Stimulated activated CD4-positive, alpha-beta T cell treated with anti-CD3 and anti-CD28 coated beads, Interleukin-15, amount 100 ng/mL, for 1 hour (primary cell): ENCODE results near the gene DIDO1.
"Not testable (repeated sequence)": the region's sequence is repeated elsewhere in the genome, so short reads cannot be mapped to it uniquely, and the experiment has no call there.

ENCODE experiments used
- DNase-seq, 2 donors: peaks; one replicate each; pipeline ENCODE4 v3.0.0-alpha.2; 2020; ENCODE audit warnings: low read depth in 1 of 2, low spot score in 1 of 2

Gene DIDO1

DNA sequence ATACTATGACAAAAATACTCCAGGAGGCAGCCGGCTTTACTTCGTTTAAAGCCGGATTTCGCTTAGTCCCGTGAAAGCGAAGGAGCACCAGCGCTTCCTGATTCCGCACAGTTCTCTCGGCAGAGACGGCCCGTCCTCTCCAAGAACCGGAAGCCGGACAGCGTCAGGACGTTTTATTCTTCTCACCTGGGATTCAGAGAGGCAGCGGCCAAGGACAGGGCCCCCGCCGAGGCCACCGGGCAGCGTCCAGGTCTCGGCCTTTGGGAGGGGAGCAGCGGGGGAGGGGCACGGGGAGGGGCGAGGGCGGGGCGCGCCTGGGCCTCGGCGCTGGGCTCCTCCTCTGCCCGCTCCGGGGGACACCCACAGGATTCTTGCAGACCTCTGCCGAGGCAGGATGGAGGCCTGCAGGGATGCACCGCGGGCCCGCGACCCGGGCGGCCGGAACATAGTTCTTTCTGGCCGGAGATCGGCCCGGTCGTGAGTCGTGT, 2.8 kb upstream of the DIDO1 start:
- DNase-seq = no peak

DNA sequence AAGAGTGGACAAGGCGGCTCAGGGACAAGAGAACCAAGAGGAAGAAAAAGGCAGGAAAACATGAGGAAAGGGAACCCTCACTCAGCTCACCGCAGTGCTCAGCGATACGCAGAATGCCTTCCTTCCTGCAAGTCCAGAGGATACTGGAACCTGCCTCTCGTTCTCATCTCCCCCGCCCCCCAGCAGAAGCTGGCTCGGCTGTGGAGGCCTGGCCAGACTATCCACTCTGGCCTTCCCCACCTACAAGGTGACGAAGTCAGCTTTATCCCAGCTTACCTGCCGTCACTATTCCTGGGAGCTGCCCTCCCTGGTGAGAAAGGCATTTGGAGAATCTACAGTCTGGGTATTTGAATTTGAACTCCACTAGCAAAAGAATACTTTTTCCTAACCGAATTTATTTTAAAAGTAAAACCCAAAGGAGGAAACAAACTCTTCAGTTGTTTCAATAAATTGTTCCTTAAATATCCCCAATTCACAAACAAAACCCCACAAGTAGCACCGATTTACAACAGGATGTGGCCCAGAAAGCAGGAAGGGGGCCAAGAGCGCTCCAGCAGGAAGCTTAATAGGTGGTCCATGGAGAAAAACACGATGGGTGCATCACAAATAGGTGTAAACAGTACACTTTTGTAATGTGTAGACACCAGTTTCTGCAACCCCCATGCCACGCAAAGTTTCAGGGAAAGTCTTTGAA, 2.1 kb upstream of the DIDO1 start:
- DNase-seq = no peak

DNA sequence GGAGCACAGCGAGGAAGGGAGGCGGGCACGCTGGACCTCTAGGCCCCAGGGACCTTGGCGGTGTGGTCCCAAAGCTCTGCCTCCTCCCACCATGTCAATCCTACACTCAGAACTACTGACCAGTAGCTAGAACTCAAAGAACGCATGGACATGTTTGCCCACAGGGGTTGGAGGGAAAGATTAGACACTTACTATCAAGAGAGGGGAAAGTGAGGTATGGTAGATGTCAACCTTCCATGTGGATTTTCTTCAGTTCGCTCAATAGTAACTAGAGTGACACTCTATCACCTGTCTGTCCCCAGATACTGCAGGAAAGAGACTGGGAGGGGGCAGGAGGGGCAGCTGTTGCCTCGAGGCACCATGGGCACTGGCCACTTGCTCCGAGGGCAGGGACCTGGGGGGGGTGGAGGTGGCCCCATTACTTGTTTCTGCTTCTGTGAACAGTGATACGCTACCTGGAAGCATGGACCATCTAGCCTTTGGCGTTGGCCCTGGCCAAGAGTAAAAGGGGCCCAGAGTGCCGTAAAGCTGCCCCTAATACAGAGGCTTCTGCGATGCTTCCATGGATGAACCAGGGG, 912 bp upstream of the DIDO1 start:
- DNase-seq = no peak

GRCh38 chr20:62925420-62926228, 681 bp downstream of the DIDO1 start:
- no peak for DNase-seq

- DNase-seq = no peak
Measured at GRCh38 chr20:62925076-62925419, 1.3 kb downstream of the DIDO1 start.

DNA sequence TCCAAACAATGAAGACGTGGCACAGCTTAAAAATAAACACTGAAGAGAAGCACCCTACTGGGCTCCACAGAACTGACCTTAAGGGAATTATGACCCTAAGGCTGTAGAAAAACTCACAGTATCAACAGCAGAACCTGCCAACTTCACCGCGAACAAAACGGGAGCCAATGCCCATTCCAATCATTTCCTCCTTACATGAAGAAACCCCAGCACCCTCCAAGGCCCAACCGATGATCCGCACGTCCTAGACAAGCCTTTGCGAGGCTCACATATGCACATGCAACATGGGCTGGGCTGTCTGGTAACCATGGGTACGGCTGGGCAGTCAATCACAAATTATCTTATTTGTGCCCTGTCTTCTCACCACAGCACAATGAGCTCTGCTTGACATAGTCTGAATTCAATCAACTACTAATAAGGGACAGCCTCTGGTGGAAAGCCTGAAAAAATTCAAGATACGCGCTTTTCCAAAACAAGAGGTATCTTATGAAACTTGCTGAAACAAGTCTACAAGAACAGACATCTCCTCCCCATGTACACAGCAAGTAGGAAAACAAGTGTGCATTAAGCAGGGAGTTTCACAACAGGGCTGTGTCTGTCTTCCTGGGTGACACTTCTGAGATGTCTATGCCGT, 1.7 kb downstream of the DIDO1 start:
- no peak for DNase-seq

GRCh38 chr20:62923669-62924441, 2.5 kb downstream of the DIDO1 start:
- no peak for DNase-seq

GRCh38 chr20:62923059-62923668, 3.1 kb downstream of the DIDO1 start:
- not testable (repeated sequence) for DNase-seq

DNA sequence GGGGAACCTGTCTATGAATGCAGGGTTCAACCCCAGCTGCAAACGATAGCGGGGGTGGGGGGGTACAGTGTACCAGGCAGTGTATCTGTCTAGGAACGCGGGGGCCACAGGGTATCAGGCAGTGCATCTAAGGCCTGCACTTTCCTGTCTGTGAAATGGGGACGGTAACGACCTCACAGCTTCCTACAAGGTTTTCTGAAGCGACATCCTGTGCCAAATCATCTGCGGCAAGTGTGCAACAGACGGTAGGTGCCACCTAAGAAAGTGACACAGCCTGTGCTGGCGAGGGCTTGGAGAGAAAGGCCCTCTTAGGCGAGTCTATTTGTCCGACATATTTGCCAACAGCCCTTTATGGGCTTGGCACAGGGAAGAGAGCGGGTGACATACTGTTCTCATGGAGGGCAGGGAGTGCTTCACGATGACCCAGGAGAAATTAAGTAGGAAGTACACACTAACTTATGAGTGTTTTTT, 3.8 kb downstream of the DIDO1 start:
- peak in 1 of 2 donors; percentile 20 for DNase-seq

DNA sequence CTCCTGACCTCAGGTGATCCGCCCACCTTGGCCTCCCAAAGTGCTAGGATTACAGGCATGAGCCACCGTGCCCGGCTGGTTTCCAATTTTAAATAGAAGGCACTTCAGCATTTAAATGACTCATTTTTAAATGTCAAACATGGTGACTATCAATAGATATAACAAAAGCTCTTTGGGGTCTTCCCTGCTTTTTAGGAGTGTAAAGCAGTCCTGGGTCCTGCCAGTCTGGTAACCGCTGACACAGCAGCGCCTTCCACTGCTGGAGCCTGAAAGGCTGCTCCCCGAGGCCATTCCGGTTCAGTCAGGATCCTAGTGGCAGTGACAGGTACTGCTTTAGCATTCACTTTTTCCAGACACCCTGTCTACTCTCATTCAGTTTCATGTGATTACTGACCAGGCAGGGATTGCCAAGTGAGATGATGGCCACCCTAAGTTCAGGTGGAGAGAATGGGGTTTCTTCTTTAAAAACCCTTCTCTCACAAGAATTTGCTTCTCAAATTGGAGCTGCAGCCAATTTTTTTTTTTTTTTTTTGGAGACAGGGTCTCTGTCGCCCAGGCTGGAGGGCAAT, 5.1 kb downstream of the DIDO1 start:
- DNase-seq = peak in 1 of 2 donors; percentile 29

- DNase-seq = no peak
Measured at GRCh38 chr20:62920039-62920645, 6.2 kb downstream of the DIDO1 start.

GRCh38 chr20:62918831-62919230, 7.5 kb downstream of the DIDO1 start:
- DNase-seq = no peak

- no peak for DNase-seq
Measured at GRCh38 chr20:62918147-62918546, 8.2 kb downstream of the DIDO1 start.

GRCh38 chr20:62917720-62918119, 8.6 kb downstream of the DIDO1 start:
- DNase-seq = no peak

DNA sequence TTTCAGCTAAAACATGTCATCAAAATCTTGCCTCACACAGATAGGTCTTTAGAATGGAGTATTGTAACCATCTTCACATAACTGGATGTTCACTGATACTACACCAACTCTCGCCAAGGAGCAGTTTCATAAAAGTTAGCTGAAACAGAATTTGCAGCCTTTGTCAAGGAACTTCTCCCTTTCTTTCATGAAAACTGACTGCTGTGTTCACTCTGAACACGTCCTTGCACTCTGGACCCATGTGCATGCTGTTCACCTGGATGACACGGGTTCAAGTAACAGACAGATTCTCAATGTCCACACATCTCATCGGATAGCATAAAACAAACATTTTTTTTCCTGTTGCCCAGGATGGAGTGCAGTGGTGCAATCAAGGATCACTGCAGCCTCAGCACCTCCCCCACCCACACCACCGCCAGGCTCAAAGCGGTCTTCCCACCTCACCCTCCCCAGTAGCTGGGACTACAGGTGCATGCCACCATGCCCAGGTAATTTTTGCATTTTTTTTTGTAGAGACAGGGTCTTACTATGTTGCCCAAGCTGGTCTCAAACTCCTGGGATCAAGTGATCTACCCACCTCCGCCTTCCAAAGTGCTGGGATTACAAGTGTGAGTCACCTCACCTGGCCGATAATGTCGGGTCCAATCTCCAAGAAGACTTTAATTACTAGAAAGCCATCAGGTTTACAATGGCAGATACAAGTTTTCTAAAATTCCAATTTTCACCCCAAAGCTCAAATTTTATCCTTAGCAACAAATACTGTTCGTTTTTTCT, 9.4 kb downstream of the DIDO1 start:
- DNase-seq = no peak

- no peak for DNase-seq
Measured at GRCh38 chr20:62914970-62915457, 11.3 kb downstream of the DIDO1 start.

GRCh38 chr20:62914436-62914835, 11.9 kb downstream of the DIDO1 start:
- no peak for DNase-seq

DNA sequence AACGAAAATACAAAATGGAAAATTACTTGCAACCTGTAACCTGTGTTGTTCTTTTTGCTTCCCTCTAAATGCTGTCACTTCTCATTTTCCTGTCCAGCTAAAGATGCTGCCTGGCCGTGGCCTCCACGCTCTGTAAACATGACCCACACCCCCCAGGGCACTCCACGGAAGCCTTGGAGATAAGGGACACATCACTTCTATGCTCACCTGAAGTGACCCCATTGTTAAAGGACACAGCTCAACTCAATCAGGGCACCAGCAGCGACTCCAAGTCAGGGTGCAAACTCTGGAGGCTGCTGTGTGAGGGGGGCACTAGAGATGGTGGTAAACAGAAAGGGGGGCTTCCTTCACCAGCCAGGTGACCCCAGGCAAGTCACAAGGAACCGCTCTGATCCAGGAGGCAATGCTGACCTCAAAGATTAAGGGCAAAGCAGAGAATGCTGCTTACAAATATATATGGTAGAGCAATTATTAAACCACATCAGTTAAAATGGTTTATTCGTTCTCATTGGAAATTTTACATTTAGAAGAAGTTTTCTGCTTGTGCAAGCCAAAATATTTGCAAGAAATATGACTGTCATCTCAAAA, 13.2 kb downstream of the DIDO1 start:
- DNase-seq = no peak
